ENCODE measurements around the gene PHOX2B. TPM values are rescaled to one million over a fixed set of nuclear protein-coding genes. Genes with fewer than 3 reads are reported as not detected.
A peak's percentile ranks its signal among the peaks of the same experiment; 100 is the strongest.

The PHOX2B gene
- total and polyA plus RNA-seq, 2 of the 8 experiments (the other 6 are each of a cell fraction or from before 2014, with no cell fraction given), result not detected

- no peak overlapping the region for H3K23ac ChIP-seq (ENCODE audit: insufficient read length)
- H3K4ac ChIP-seq (replicated peaks; ENCODE audit: insufficient read length, low read depth, low read length), result no peak overlapping the region
- peaks cover 8 to 31% (median 13%) of the 10 kb centered on the region in 4 experiments for H3K4me1 ChIP-seq (replicated peaks in 1 of 4; ENCODE audit: control insufficient read depth in 3 of 4, insufficient read depth in 4 of 4, low read length in 3 of 4)
- DNase-seq (ENCODE audit: low read depth in 1 of 2, low spot score in 2 of 2) (no peak), FAIRE-seq (no peak)
- H2BK5ac ChIP-seq (ENCODE audit: low read depth, low read length), result no peak overlapping the region
- no peak overlapping the region for H3K18ac ChIP-seq (ENCODE audit: extremely low read depth, low read length)
- WGBS, 2 experiments (ENCODE audit: extremely low coverage in 1 of 2, insufficient coverage in 1 of 2, insufficient read length in 1 of 2, insufficient replicate concordance in 2 of 2, low coverage in 1 of 2, low lambda C conversion rate in 2 of 2, missing lambda C conversion rate in 1 of 2), result 9% methylated on average over 10 of the region's 10 CpGs; no CpG with 5 or more reads in 1 of the 2 experiments
- H3K27ac ChIP-seq (ENCODE audit: low read depth, low read length), result no peak overlapping the region
- H2BK120ac ChIP-seq (replicated peaks; ENCODE audit: low read depth, low read length), result no peak overlapping the region
- peaks cover 77 to 99% (median 97%) of the 10 kb centered on the region in 4 experiments for H3K27me3 ChIP-seq (replicated peaks in 1 of 4; ENCODE audit: control insufficient read depth in 3 of 4, extremely low read depth in 1 of 4, insufficient read depth in 3 of 4, low read length in 3 of 4)
- H2BK20ac ChIP-seq (ENCODE audit: low read length), result no peak overlapping the region
- H4K91ac ChIP-seq (replicated peaks; ENCODE audit: insufficient read length, low read length), result no peak overlapping the region
- H2AK5ac ChIP-seq (ENCODE audit: low read depth, low read length), result no peak overlapping the region
- TF ChIP-seq KDM1A (IDR thresholded peaks at IDR 0.05; ENCODE audit: borderline replicate concordance, low read length), result no peak
- no peak overlapping the region for H2BK15ac ChIP-seq (ENCODE audit: low read length)
- no peak overlapping the region for H2BK12ac ChIP-seq (ENCODE audit: low read depth, low read length)
- H2AFZ ChIP-seq (ENCODE audit: low read length), result no peak overlapping the region
- peak overlapping the region in 3 of 4 experiments; percentile 38 to 60 (median 45); a peak in 5 of 8 replicates for H3K4me3 ChIP-seq (ENCODE audit: extremely low read depth in 1 of 4, insufficient read depth in 2 of 4, low read depth in 3 of 4, low read length in 4 of 4)
- peak overlapping the region; percentile 93 for H3K4me2 ChIP-seq (ENCODE audit: insufficient read depth in 1 of 2, low read depth in 2 of 2, low read length in 2 of 2)
- ChIA-PET CTCF (ENCODE audit: partially characterized antibody) (interaction anchor here (0.9 to 1.7 kb wide), 4 partner anchors 25 to 122 kb away, joined by 3 to 7 read pairs (median 4); no protein-coding TSS in a partner anchor), POLR2A (ENCODE audit: partially characterized antibody) (interaction anchor here (0.8 to 1.6 kb wide), 3 partner anchors 97 to 127 kb away, joined by 3 to 4 read pairs (median 4); no protein-coding TSS in a partner anchor)
- H3K79me2 ChIP-seq (ENCODE audit: control insufficient read depth in 1 of 2, insufficient read depth in 2 of 2, low read length in 2 of 2), result no peaks in the 10 kb centered on the region
- H4K5ac ChIP-seq (ENCODE audit: insufficient read length, low read depth, low read length), result no peak overlapping the region
- no peak overlapping the region for H3K9ac ChIP-seq (replicated peaks in 1 of 4; ENCODE audit: extremely low read depth in 1 of 4, low read depth in 3 of 4, low read length in 3 of 4)
- no peaks in the 10 kb centered on the region for H3K79me1 ChIP-seq (ENCODE audit: low read depth, low read length)
- no peak overlapping the region for H3K14ac ChIP-seq (ENCODE audit: insufficient read length)
- peaks cover 0 to 2% (median 0%) of the 10 kb centered on the region in 4 experiments; a peak in 1 of 8 replicates for H3K36me3 ChIP-seq (ENCODE audit: control insufficient read depth in 2 of 4, insufficient read depth in 4 of 4, low read length in 3 of 4)
- no peak overlapping the region for H3K56ac ChIP-seq (replicated peaks; ENCODE audit: insufficient read length, low read depth, low read length)
- peaks cover 7 to 17% of the 10 kb centered on the region in 2 experiments for H4K20me1 ChIP-seq (replicated peaks in 1 of 2; ENCODE audit: control insufficient read depth in 1 of 2, insufficient read depth in 2 of 2, low read length in 2 of 2)
- H3K23me2 ChIP-seq (ENCODE audit: low read depth, low read length), result peaks cover 11% of the 10 kb centered on the region
- H3K9me3 ChIP-seq (ENCODE audit: insufficient read depth in 2 of 2, low read depth in 1 of 2, low read length in 1 of 2), result no peaks in the 10 kb centered on the region
- no peak overlapping the region for H4K8ac ChIP-seq (ENCODE audit: extremely low read depth, insufficient read depth, low read length)
Measured at GRCh38 chr4:41752081-41752836, 3.7 kb upstream of the PHOX2B start.
